ENCODE results near the gene ELF5. TPM values are rescaled to one million over a fixed set of nuclear protein-coding genes. Genes with fewer than 3 reads are reported as not detected.

ELF5 gene
- total RNA-seq, 1 experiment from 2014 or later = 0.11 TPM

GRCh38 chr11:34490304-34490703 lies 23.3 kb downstream of the ELF5 start:
- Histone ChIP-seq H4K20me1 (ENCODE audit: low read length) (no peaks in the 10 kb centered on the region), H2AFZ (ENCODE audit: low read length) (no peak overlapping the region), H3K36me3 (ENCODE audit: low read depth, low read length) (no peaks in the 10 kb centered on the region), H3F3A (ENCODE audit: low read length, unreplicated experiment) (no peaks in the 10 kb centered on the region), H3K9me2 (replicated peaks; ENCODE audit: low read length) (no peaks in the 10 kb centered on the region), H3K4me1 (ENCODE audit: insufficient read depth, low read length) (peaks cover 5% of the 10 kb centered on the region), H3K4me2 (ENCODE audit: low read length) (no peak overlapping the region), H3K4me3 (ENCODE audit: low read length) (no peak overlapping the region), H3K9ac (ENCODE audit: low read length) (no peak overlapping the region), H3K27ac (ENCODE audit: low read length) (no peak overlapping the region), H3K9me3 (ENCODE audit: low read length) (no peaks in the 10 kb centered on the region), H3K27me3 (ENCODE audit: low read length) (no peaks in the 10 kb centered on the region), H3K79me2 (ENCODE audit: low read length) (no peaks in the 10 kb centered on the region)
- BruUV-seq (replicated peaks) = no TSS peak
- no peak for TF ChIP-seq EZH2phosphoT487 (IDR thresholded peaks at IDR 0.05; ENCODE audit: borderline replicate concordance, low read length)
- no peak for TF ChIP-seq CTCF (conservative IDR thresholded peaks at IDR 0.05; ENCODE audit: low read depth, low read length)
- TF ChIP-seq EZH2 (IDR thresholded peaks at IDR 0.05; ENCODE audit: low read length, unreplicated experiment) = no peak
- CTCF ChIA-PET = no interaction called here
- ATAC-seq (no peak), DNase-seq (no peak)
- POLR2A ChIA-PET (ENCODE audit: unreplicated experiment) = no interaction called here
- intact Hi-C loops (cut with micrococcal nuclease) = no loop called here

- no peak overlapping the region for H2AFZ ChIP-seq (ENCODE audit: low read length)
- no peak overlapping the region for H3K4me2 ChIP-seq (ENCODE audit: low read length)
- no peak for ATAC-seq
- H3K9me2 ChIP-seq (replicated peaks; ENCODE audit: low read length) = no peaks in the 10 kb centered on the region
- H3K9me3 ChIP-seq (ENCODE audit: low read length) = no peaks in the 10 kb centered on the region
- no peak for TF ChIP-seq EZH2phosphoT487 (IDR thresholded peaks at IDR 0.05; ENCODE audit: borderline replicate concordance, low read length)
- no peak for TF ChIP-seq CTCF (conservative IDR thresholded peaks at IDR 0.05; ENCODE audit: low read depth, low read length)
- no peak for TF ChIP-seq EZH2 (IDR thresholded peaks at IDR 0.05; ENCODE audit: low read length, unreplicated experiment)
- no peaks in the 10 kb centered on the region for H3K79me2 ChIP-seq (ENCODE audit: low read length)
- H3K27me3 ChIP-seq (ENCODE audit: low read length) = no peaks in the 10 kb centered on the region
- no peak overlapping the region for H3K27ac ChIP-seq (ENCODE audit: low read length)
- no peak overlapping the region for H3K9ac ChIP-seq (ENCODE audit: low read length)
- BruUV-seq (replicated peaks) = no TSS peak
- CTCF ChIA-PET = interaction anchor here (0.6 kb wide), 1 partner anchor 151 kb away, joined by 4 read pairs; no protein-coding TSS in a partner anchor
- POLR2A ChIA-PET (ENCODE audit: unreplicated experiment) = no interaction called here
- H4K20me1 ChIP-seq (ENCODE audit: low read length) = no peaks in the 10 kb centered on the region
- no peak for DNase-seq
- no peaks in the 10 kb centered on the region for H3F3A ChIP-seq (ENCODE audit: low read length, unreplicated experiment)
- H3K4me3 ChIP-seq (ENCODE audit: low read length) = no peak overlapping the region
- H3K4me1 ChIP-seq (ENCODE audit: insufficient read depth, low read length) = no peaks in the 10 kb centered on the region
- H3K36me3 ChIP-seq (ENCODE audit: low read depth, low read length) = no peaks in the 10 kb centered on the region
- intact Hi-C loops (cut with micrococcal nuclease) = no loop called here
These were observed 24.6 kb downstream of the ELF5 start for GRCh38 chr11:34488855-34489557.

DNA sequence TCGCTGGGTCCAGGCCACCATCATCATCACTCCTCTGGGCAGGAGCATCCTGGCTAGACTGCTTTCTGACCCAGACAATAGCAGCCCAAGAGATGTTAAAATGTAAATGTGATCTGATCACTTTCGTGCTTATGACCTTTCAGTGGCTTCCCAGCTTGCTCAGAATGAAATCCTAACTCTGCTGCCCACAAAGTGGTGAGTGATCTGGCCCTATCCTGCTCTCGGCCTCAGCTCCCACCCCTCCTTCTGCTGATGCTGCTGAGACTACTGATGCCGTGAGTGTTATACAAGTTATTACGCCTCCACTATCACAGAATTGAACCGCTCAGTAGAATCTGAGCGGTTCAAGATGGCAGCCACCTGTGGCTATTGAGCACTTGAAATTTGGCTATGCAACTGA lies 26.2 kb downstream of the ELF5 start:
- no peak overlapping the region for H3K27ac ChIP-seq (ENCODE audit: low read length)
- no peak overlapping the region for H3K4me3 ChIP-seq (ENCODE audit: low read length)
- no peak overlapping the region for H3K9ac ChIP-seq (ENCODE audit: low read length)
- POLR2A ChIA-PET (ENCODE audit: unreplicated experiment) = no interaction called here
- intact Hi-C loops (cut with micrococcal nuclease) = no loop called here
- DNase-seq (no peak), ATAC-seq (no peak)
- H2AFZ ChIP-seq (ENCODE audit: low read length) = no peak overlapping the region
- TF ChIP-seq EZH2phosphoT487 (IDR thresholded peaks at IDR 0.05; ENCODE audit: borderline replicate concordance, low read length) (no peak), CTCF (conservative IDR thresholded peaks at IDR 0.05; ENCODE audit: low read depth, low read length) (no peak), EZH2 (IDR thresholded peaks at IDR 0.05; ENCODE audit: low read length, unreplicated experiment) (no peak)
- no TSS peak for BruUV-seq (replicated peaks)
- no peaks in the 10 kb centered on the region for H3F3A ChIP-seq (ENCODE audit: low read length, unreplicated experiment)
- CTCF ChIA-PET = no interaction called here
- no peaks in the 10 kb centered on the region for H4K20me1 ChIP-seq (ENCODE audit: low read length)
- no peaks in the 10 kb centered on the region for H3K9me2 ChIP-seq (replicated peaks; ENCODE audit: low read length)
- no peaks in the 10 kb centered on the region for H3K4me1 ChIP-seq (ENCODE audit: insufficient read depth, low read length)
- H3K9me3 ChIP-seq (ENCODE audit: low read length) = no peaks in the 10 kb centered on the region
- no peak overlapping the region for H3K4me2 ChIP-seq (ENCODE audit: low read length)
- H3K79me2 ChIP-seq (ENCODE audit: low read length) = no peaks in the 10 kb centered on the region
- no peaks in the 10 kb centered on the region for H3K27me3 ChIP-seq (ENCODE audit: low read length)
- H3K36me3 ChIP-seq (ENCODE audit: low read depth, low read length) = no peaks in the 10 kb centered on the region
